Fibroblast of villous mesenchyme (primary cell): Measurements from ENCODE around the gene ZCCHC24. TPM values are rescaled to one million over a fixed set of nuclear protein-coding genes. Genes with fewer than 3 reads are reported as not detected.

Experiments used
- DNase-seq: peaks from one replicate; pipeline ENCODE4 v3.0.0-alpha.2; 2010; ENCODE audit warnings: low read depth
- H3K4me3 ChIP-seq: 2 replicates; pipeline ENCODE4 v1.5.1; 2011; ENCODE audit warnings: low read depth, mild to moderate bottlenecking, low read length
- CTCF ChIP-seq: IDR thresholded peaks from 2 replicates; pipeline ENCODE4 v1.5.1; 2012; ENCODE audit warnings: low read depth, mild to moderate bottlenecking, low read length; ENCODE audit not compliant: insufficient read depth
- total RNA-seq: library from RNA; depleted of rRNA; stranded (reverse); fragments of >200 nt; gene quantifications from 2 replicates; pipeline ENCODE4 v1.2.3, GENCODE V29; 2012

Gene ZCCHC24
- 28.7 and 36.7 TPM in 2 replicates for total RNA-seq

GRCh38 chr10:79445161-79445976 is at the start of gene ZCCHC24:
ZCCHC24 (minus strand) TSS chr10:79445624; CDS start chr10:79445440, 184 bp downstream.
- peak; percentile 99 for DNase-seq
- peak within 1 kb of the TSS; percentile 79 for H3K4me3 ChIP-seq
- TF ChIP-seq CTCF: no peak

GRCh38 chr10:79493806-79494205 is 48.4 kb upstream of the ZCCHC24 start:
- DNase-seq: no peak
- no peak overlapping the region for H3K4me3 ChIP-seq
- TF ChIP-seq CTCF: no peak

- no peak for DNase-seq
- TF ChIP-seq CTCF: no peak
Measured at GRCh38 chr10:79492839-79493238, 47.4 kb upstream of the ZCCHC24 start.

GRCh38 chr10:79492256-79492655 is 46.8 kb upstream of the ZCCHC24 start:
- H3K4me3 ChIP-seq: no peak overlapping the region
- no peak for DNase-seq
- TF ChIP-seq CTCF: no peak

More at GRCh38 chr10:79492839-79493238, 47.4 kb upstream of the ZCCHC24 start:
- no peak overlapping the region for H3K4me3 ChIP-seq

GRCh38 chr10:79491143-79491835 is 45.9 kb upstream of the ZCCHC24 start:
- DNase-seq: no peak
- TF ChIP-seq CTCF: no peak
- no peak overlapping the region for H3K4me3 ChIP-seq

- DNase-seq: peak; percentile 39
- no peak overlapping the region for H3K4me3 ChIP-seq
- no peak for TF ChIP-seq CTCF
Measured at GRCh38 chr10:79490400-79491142, 45.1 kb upstream of the ZCCHC24 start.
